OCI-LY7 (cell line): ENCODE data around the gene KRT72. TPM values are rescaled to one million over a fixed set of nuclear protein-coding genes. Genes with fewer than 3 reads are reported as not detected.

ENCODE experiments used
- BruUV-seq: library from RNA; stranded (reverse); fragments of 400-500 nt; replicated peaks from 2 replicates; lab custom pipeline; 2021; lab: Mats Ljungman, UMichigan
- CTCF ChIA-PET: fragments of 300-600 bp; sonication (Branson Sonifier 250); formaldehyde crosslinking; loops from one replicate; lab custom pipeline; 2022; ENCODE audit warnings: antibody characterized with exemption; ENCODE audit not compliant: unreplicated experiment; lab: Charles Lee
- POLR2A ChIA-PET: fragments of 300-600 bp; sonication (Branson Sonifier 250); formaldehyde crosslinking; loops from one replicate; lab custom pipeline; 2022; ENCODE audit warnings: antibody characterized with exemption; lab: Charles Lee
- DNase-seq: peaks from one replicate; pipeline ENCODE4 v3.0.0-alpha.2; 2015; ENCODE audit warnings: low spot score
- H2AFZ ChIP-seq: fragments of 200-600 bp; sonication (generic), shearing (Covaris generic); 2 replicates; pipeline ENCODE4 v1.6.1; 2014; ENCODE audit warnings: mild to moderate bottlenecking, antibody characterized with exemption, low read length, moderate library complexity
- H3K27ac ChIP-seq: fragments of 200-600 bp; sonication (generic); 2 replicates; pipeline ENCODE4 v1.5.1; 2014; ENCODE audit warnings: mixed run types, low read depth, mild to moderate bottlenecking, moderate library complexity, low read length, inconsistent platforms; ENCODE audit not compliant: poor library complexity, severe bottlenecking
- H3K36me3 ChIP-seq: fragments of 200-600 bp; sonication (generic); 2 replicates; pipeline ENCODE4 v1.6.1; 2014; ENCODE audit warnings: mild to moderate bottlenecking, antibody characterized with exemption, low read length, moderate library complexity, mixed read lengths; ENCODE audit not compliant: insufficient read depth
- H3K4me1 ChIP-seq: fragments of 200-600 bp; sonication (generic); 2 replicates; pipeline ENCODE4 v1.5.1; 2014; ENCODE audit warnings: mild to moderate bottlenecking, low read length; ENCODE audit not compliant: insufficient read depth, poor library complexity, severe bottlenecking
- H3K4me2 ChIP-seq: fragments of 200-600 bp; sonication (generic); 2 replicates; pipeline ENCODE4 v1.6.1; 2014; ENCODE audit warnings: mild to moderate bottlenecking, low read length
- H3K4me3 ChIP-seq: fragments of 200-600 bp; sonication (generic); 2 replicates; pipeline ENCODE4 v1.5.1; 2014; ENCODE audit warnings: mild to moderate bottlenecking, low read depth, low read length; ENCODE audit not compliant: poor library complexity, severe bottlenecking
- H3K79me2 ChIP-seq: fragments of 200-600 bp; sonication (generic); 2 replicates; pipeline ENCODE4 v1.6.1; 2016; ENCODE audit warnings: low read depth, mild to moderate bottlenecking, low read length, moderate library complexity, mixed read lengths; ENCODE audit not compliant: insufficient read depth
- H3K9me2 ChIP-seq: fragments of 200-600 bp; sonication (generic); 2 replicates; pipeline ENCODE4 v1.6.1; 2016; ENCODE audit warnings: mild to moderate bottlenecking, low read length, mixed read lengths; ENCODE audit not compliant: insufficient read depth
- H3K9me3 ChIP-seq: fragments of 200-600 bp; sonication (generic); 2 replicates; pipeline ENCODE4 v1.6.1; 2014; ENCODE audit warnings: mild to moderate bottlenecking, mixed run types, low read length, mixed read lengths
- H4K20me1 ChIP-seq: fragments of 200-600 bp; sonication (generic); 2 replicates; pipeline ENCODE4 v1.6.1; 2014; ENCODE audit warnings: mild to moderate bottlenecking, antibody characterized with exemption, low read length, moderate library complexity, mixed read lengths; ENCODE audit not compliant: insufficient read depth
- CTCF ChIP-seq: fragments of 200-600 bp; sonication (generic); conservative IDR thresholded peaks from 2 replicates; pipeline ENCODE4 v1.5.1; 2014; ENCODE audit warnings: mild to moderate bottlenecking, antibody characterized with exemption, low read length, moderate library complexity, mixed read lengths
- EZH2phosphoT487 ChIP-seq: fragments of 200-600 bp; sonication (generic); IDR thresholded peaks from 2 replicates; pipeline ENCODE4 v1.6.1; 2018; ENCODE audit warnings: low read depth, borderline replicate concordance, mild to moderate bottlenecking, mixed run types, antibody characterized with exemption, low read length, moderate library complexity, mixed read lengths
- intact Hi-C: fragments of 100-400 bp; cut with micrococcal nuclease; formaldehyde crosslinking; loops from one replicate; pipeline ENCODE4 v1.10.0; 2022; ENCODE audit not compliant: unreplicated experiment
- total RNA-seq, 2 experiments: library from RNA; depleted of rRNA in 1 of 2; stranded (reverse); fragments of >200 nt in 1 of 2; shearing (Covaris generic) in 1 of 2; gene quantifications; 2 replicates each; pipeline ENCODE4 v1.2.3, GENCODE V29; 2014 to 2022

Gene KRT72
- total RNA-seq, 2 experiments from 2014 or later = not detected

GRCh38 chr12:52602552-52602951 is 1.3 kb upstream of the KRT72 start:
- no peak overlapping the region for H3K4me3 ChIP-seq
- ChIA-PET POLR2A (no interaction called here), CTCF (no interaction called here)
- no peaks in the 10 kb centered on the region for H4K20me1 ChIP-seq
- DNase-seq = no peak
- H3K79me2 ChIP-seq = no peaks in the 10 kb centered on the region
- H3K9me3 ChIP-seq = no peaks in the 10 kb centered on the region
- H3K27ac ChIP-seq = no peak overlapping the region
- H2AFZ ChIP-seq = no peak overlapping the region
- no TSS peak for BruUV-seq
- TF ChIP-seq CTCF (no peak), EZH2phosphoT487 (no peak)
- H3K4me1 ChIP-seq = no peaks in the 10 kb centered on the region
- no peak overlapping the region for H3K4me2 ChIP-seq
- H3K9me2 ChIP-seq = no peaks in the 10 kb centered on the region
- intact Hi-C loops = no loop called here
- no peaks in the 10 kb centered on the region for H3K36me3 ChIP-seq

GRCh38 chr12:52601671-52602070 is 408 bp upstream of the KRT72 start:
- intact Hi-C loops = no loop called here
- no peak overlapping the region for H2AFZ ChIP-seq
- BruUV-seq = no TSS peak
- no peak for TF ChIP-seq EZH2phosphoT487
- TF ChIP-seq CTCF = no peak
- H3K27ac ChIP-seq = no peak overlapping the region
- H3K79me2 ChIP-seq = no peaks in the 10 kb centered on the region
- DNase-seq = no peak
- H3K4me1 ChIP-seq = no peaks in the 10 kb centered on the region
- H3K4me2 ChIP-seq = no peak overlapping the region
- H4K20me1 ChIP-seq = no peaks in the 10 kb centered on the region
- no peak overlapping the region for H3K4me3 ChIP-seq
- ChIA-PET POLR2A (no interaction called here), CTCF (no interaction called here)
- H3K9me2 ChIP-seq = no peaks in the 10 kb centered on the region
- H3K36me3 ChIP-seq = no peaks in the 10 kb centered on the region
- H3K9me3 ChIP-seq = no peaks in the 10 kb centered on the region

GRCh38 chr12:52600475-52600874 is 788 bp downstream of the KRT72 start:
- H3K36me3 ChIP-seq = no peaks in the 10 kb centered on the region
- POLR2A ChIA-PET = no interaction called here
- no peak overlapping the region for H3K27ac ChIP-seq
- no peak overlapping the region for H3K4me3 ChIP-seq
- intact Hi-C loops = no loop called here
- H4K20me1 ChIP-seq = no peaks in the 10 kb centered on the region
- CTCF ChIA-PET = no interaction called here
- no peak overlapping the region for H2AFZ ChIP-seq
- DNase-seq = no peak
- H3K79me2 ChIP-seq = no peaks in the 10 kb centered on the region
- H3K9me3 ChIP-seq = no peaks in the 10 kb centered on the region
- no peaks in the 10 kb centered on the region for H3K9me2 ChIP-seq
- BruUV-seq = no TSS peak
- TF ChIP-seq EZH2phosphoT487 (no peak), CTCF (no peak)
- no peaks in the 10 kb centered on the region for H3K4me1 ChIP-seq
- H3K4me2 ChIP-seq = no peak overlapping the region
